Spleen (tissue), 7 donors: ENCODE results near the gene CSRP1.

ENCODE experiments used
- POLR2A ChIP-seq, 3 donors: fragments of 450-650 bp; IDR thresholded peaks; one replicate each; pipeline ENCODE4 v1.5.1; 2017; ENCODE audit warnings: antibody characterized with exemption in 3 of 3, mild to moderate bottlenecking in 1 of 3
- POLR2AphosphoS5 ChIP-seq, 3 donors: sonication (generic); formaldehyde crosslinking; IDR thresholded peaks; one replicate each; pipeline ENCODE4 v1.5.1; 2017; ENCODE audit warnings: antibody characterized with exemption in 3 of 3
- TF ChIP-seq, protein P1 (sequence below), 11 experiments: fragments of 200-600 bp in 7 of 11; fragments of 450-650 bp in 4 of 11; sonication (generic) in 4 of 11; IDR thresholded peaks in 8 of 11; conservative IDR thresholded peaks in 3 of 11; 1 replicate in 7 of 11; 2 replicates in 4 of 11; pipeline versions ENCODE4 v1.4.0 to v1.8.0; 2016 to 2021; ENCODE audit warnings: antibody characterized with exemption in 11 of 11, inconsistent platforms in 4 of 11, mild to moderate bottlenecking in 1 of 11
- donor health status: DM: no; HTN: no; CAD: no; lungs with moderate emphysema.
- donor health status: DM: no; HTN: no; CAD: no.
- donor health status: DM: no; HTN: no; CAD: no.

DNA sequence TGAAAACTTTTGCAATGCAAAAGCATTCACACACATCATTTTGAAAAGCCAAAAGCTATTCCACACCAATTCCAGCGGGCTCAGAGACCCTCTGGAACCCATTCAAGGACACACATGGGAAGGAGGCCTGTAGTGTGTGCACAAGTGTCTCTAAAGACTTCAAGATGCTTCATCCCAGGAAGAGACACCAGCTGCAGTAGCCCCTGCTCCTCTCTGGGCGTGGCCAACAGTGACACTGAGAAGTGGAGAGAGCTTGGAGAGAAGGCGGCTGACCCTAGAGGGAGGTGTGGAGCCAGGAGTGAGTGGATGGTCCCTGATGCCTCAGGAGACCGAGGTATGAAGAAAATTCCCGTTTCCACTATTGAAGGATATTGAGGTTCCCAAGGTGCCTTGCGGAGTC, 70.5 kb downstream of the CSRP1 start:
- TF ChIP-seq, protein P1, sequence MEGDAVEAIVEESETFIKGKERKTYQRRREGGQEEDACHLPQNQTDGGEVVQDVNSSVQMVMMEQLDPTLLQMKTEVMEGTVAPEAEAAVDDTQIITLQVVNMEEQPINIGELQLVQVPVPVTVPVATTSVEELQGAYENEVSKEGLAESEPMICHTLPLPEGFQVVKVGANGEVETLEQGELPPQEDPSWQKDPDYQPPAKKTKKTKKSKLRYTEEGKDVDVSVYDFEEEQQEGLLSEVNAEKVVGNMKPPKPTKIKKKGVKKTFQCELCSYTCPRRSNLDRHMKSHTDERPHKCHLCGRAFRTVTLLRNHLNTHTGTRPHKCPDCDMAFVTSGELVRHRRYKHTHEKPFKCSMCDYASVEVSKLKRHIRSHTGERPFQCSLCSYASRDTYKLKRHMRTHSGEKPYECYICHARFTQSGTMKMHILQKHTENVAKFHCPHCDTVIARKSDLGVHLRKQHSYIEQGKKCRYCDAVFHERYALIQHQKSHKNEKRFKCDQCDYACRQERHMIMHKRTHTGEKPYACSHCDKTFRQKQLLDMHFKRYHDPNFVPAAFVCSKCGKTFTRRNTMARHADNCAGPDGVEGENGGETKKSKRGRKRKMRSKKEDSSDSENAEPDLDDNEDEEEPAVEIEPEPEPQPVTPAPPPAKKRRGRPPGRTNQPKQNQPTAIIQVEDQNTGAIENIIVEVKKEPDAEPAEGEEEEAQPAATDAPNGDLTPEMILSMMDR (IDR thresholded peaks at IDR 0.05 in 8 of 11, conservative IDR thresholded peaks at IDR 0.05 in 3 of 11), result no peak
- TF ChIP-seq POLR2A (IDR thresholded peaks at IDR 0.05) (no peak), POLR2AphosphoS5 (IDR thresholded peaks at IDR 0.05) (no peak)
